Cardiac fibroblast (primary cell): ENCODE data around the gene NOS1AP.

Source experiments
- DNase-seq, 2 donors: peaks; one replicate each; pipeline versions ENCODE4 v3.0.0 to v3.0.0-alpha.2; 2010; ENCODE audit warnings: low read depth in 2 of 2
- H3K4me3 ChIP-seq, 2 donors: replicated peaks in 1 of 2; 1 replicate in 1 of 2; 2 replicates in 1 of 2; pipeline ENCODE4 v1.5.1; 2011; ENCODE audit warnings: low read depth in 2 of 2, low read length in 2 of 2, mild to moderate bottlenecking in 2 of 2, moderate library complexity in 1 of 2
- CTCF ChIP-seq: IDR thresholded peaks from one replicate; pipeline ENCODE4 v1.5.1; 2011; ENCODE audit warnings: low read depth, mild to moderate bottlenecking, low read length, inconsistent platforms

Gene NOS1AP

GRCh38 chr1:162222014-162222413 lies 152.5 kb downstream of the NOS1AP start:
- H3K4me3 ChIP-seq = no peak overlapping the region
- DNase-seq = no peak
- TF ChIP-seq CTCF = no peak

- no peak for DNase-seq
- H3K4me3 ChIP-seq = no peak overlapping the region
- no peak for TF ChIP-seq CTCF
Measured at GRCh38 chr1:162222730-162223129, 153.2 kb downstream of the NOS1AP start.

- no peak overlapping the region for H3K4me3 ChIP-seq
- TF ChIP-seq CTCF = no peak
- no peak for DNase-seq
Measured at GRCh38 chr1:162223488-162223887, 154.0 kb downstream of the NOS1AP start.

- DNase-seq = no peak
Measured at GRCh38 chr1:162224267-162224666, 154.8 kb downstream of the NOS1AP start.

GRCh38 chr1:162228586-162228985 lies 159.1 kb downstream of the NOS1AP start:
- no peak for DNase-seq
- TF ChIP-seq CTCF = no peak
- H3K4me3 ChIP-seq = no peak overlapping the region

More at GRCh38 chr1:162224267-162224666, 154.8 kb downstream of the NOS1AP start:
- TF ChIP-seq CTCF = no peak
- H3K4me3 ChIP-seq = no peak overlapping the region

- no peak for TF ChIP-seq CTCF
- DNase-seq = no peak
- no peak overlapping the region for H3K4me3 ChIP-seq
Measured at GRCh38 chr1:162229549-162229948, 160.1 kb downstream of the NOS1AP start.

- no peak for TF ChIP-seq CTCF
- DNase-seq = peak; percentile 12 to 38
- H3K4me3 ChIP-seq = no peak overlapping the region
Measured at GRCh38 chr1:162230096-162230495, 160.6 kb downstream of the NOS1AP start.
